ENCODE measurements around the gene STK31.
"Not testable (repeated sequence)": the region's sequence is repeated elsewhere in the genome, so short reads cannot be mapped to it uniquely, and the experiment has no call there.

Gene STK31

GRCh38 chr7:23714150-23714464, 4.1 kb downstream of the STK31 start:
- no peak for DNase-seq (ENCODE audit: low read depth)

- DNase-seq (ENCODE audit: low read depth) = no peak
Observed at GRCh38 chr7:23714579-23714978, 4.6 kb downstream of the STK31 start.

GRCh38 chr7:23715099-23715498, 5.1 kb downstream of the STK31 start:
- no peak for DNase-seq (ENCODE audit: low read depth)

- DNase-seq (ENCODE audit: low read depth) = no peak
Observed at GRCh38 chr7:23717788-23718187, 7.8 kb downstream of the STK31 start.

GRCh38 chr7:23721456-23721855, 11.4 kb downstream of the STK31 start:
- DNase-seq (ENCODE audit: low read depth) = no peak

GRCh38 chr7:23722587-23723216, 12.7 kb downstream of the STK31 start:
- not testable (repeated sequence) for DNase-seq (ENCODE audit: low read depth)

GRCh38 chr7:23724113-23724512, 14.1 kb downstream of the STK31 start:
- not testable (repeated sequence) for DNase-seq (ENCODE audit: low read depth)

GRCh38 chr7:23742051-23742450, 32.0 kb downstream of the STK31 start:
- DNase-seq (ENCODE audit: low read depth) = no peak

GRCh38 chr7:23743226-23743625, 33.2 kb downstream of the STK31 start:
- no peak for DNase-seq (ENCODE audit: low read depth)

GRCh38 chr7:23746629-23747028, 36.6 kb downstream of the STK31 start:
- no peak for DNase-seq (ENCODE audit: low read depth)

GRCh38 chr7:23751852-23752251, 41.8 kb downstream of the STK31 start:
- no peak for DNase-seq (ENCODE audit: low read depth)

GRCh38 chr7:23758839-23759238, 48.8 kb downstream of the STK31 start:
- not testable (repeated sequence) for DNase-seq (ENCODE audit: low read depth)

GRCh38 chr7:23759671-23760391, 49.8 kb downstream of the STK31 start:
- no peak for DNase-seq (ENCODE audit: low read depth)

GRCh38 chr7:23765943-23766342, 55.9 kb downstream of the STK31 start:
- no peak for DNase-seq (ENCODE audit: low read depth)

GRCh38 chr7:23767514-23767913, 57.5 kb downstream of the STK31 start:
- no peak for DNase-seq (ENCODE audit: low read depth)

GRCh38 chr7:23768022-23768421, 58.0 kb downstream of the STK31 start:
- no peak for DNase-seq (ENCODE audit: low read depth)

- DNase-seq (ENCODE audit: low read depth) = not testable (repeated sequence)
Observed at GRCh38 chr7:23779185-23779800, 69.3 kb downstream of the STK31 start.

GRCh38 chr7:23783115-23783514, 73.1 kb downstream of the STK31 start:
- DNase-seq (ENCODE audit: low read depth) = no peak

- DNase-seq (ENCODE audit: low read depth) = no peak
Observed at GRCh38 chr7:23787272-23787671, 77.3 kb downstream of the STK31 start.

GRCh38 chr7:23788843-23789242, 78.8 kb downstream of the STK31 start:
- no peak for DNase-seq (ENCODE audit: low read depth)

GRCh38 chr7:23791721-23792120, 81.7 kb downstream of the STK31 start:
- no peak for DNase-seq (ENCODE audit: low read depth)

GRCh38 chr7:23802720-23803397, 92.8 kb downstream of the STK31 start:
- DNase-seq (ENCODE audit: low read depth) = no peak

GRCh38 chr7:23804707-23805106, 94.7 kb downstream of the STK31 start:
- no peak for DNase-seq (ENCODE audit: low read depth)

Measured in CMK (cell line).